Activated CD4-positive, alpha-beta T cell treated with anti-CD3 and anti-CD28 coated beads, Interleukin-2, amount 50 U/mL, for 1 hour (primary cell): Measurements from ENCODE around the gene DNMT3B.

Source experiments
- DNase-seq: peaks from one replicate; pipeline ENCODE4 v3.0.0-alpha.2; 2020

The DNMT3B gene

DNA sequence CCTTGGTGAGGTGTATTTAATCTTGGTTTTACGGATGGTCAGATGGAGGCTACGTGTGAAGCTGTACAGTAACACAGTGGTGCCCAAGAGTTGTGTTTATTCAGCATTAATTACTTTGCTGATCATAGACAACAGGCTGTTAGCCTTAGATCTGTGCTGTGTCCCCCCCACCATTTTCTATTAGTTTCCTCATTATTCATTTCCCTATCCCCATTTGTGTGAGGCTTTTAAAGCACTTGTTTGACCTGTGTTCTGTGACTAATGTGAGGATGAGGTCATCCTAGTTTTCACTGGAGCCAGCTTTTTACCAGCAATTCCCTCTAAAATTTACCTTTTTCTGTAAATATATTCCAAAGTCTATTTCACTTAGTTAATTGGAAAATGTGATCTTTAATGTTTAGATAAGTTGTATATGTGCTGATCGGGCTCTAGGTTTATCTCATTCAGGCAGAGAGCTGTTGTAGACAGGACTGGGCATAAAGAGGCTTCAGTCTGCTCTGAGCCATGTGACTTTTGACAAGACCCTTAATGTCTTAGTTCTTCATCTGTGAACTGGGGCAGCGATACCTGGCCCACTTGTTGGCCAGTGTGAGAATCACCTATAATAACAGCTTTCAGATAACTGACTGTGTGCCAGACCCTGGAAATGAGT lies 66.0 kb downstream of the DNMT3B start:
- no peak for DNase-seq

DNA sequence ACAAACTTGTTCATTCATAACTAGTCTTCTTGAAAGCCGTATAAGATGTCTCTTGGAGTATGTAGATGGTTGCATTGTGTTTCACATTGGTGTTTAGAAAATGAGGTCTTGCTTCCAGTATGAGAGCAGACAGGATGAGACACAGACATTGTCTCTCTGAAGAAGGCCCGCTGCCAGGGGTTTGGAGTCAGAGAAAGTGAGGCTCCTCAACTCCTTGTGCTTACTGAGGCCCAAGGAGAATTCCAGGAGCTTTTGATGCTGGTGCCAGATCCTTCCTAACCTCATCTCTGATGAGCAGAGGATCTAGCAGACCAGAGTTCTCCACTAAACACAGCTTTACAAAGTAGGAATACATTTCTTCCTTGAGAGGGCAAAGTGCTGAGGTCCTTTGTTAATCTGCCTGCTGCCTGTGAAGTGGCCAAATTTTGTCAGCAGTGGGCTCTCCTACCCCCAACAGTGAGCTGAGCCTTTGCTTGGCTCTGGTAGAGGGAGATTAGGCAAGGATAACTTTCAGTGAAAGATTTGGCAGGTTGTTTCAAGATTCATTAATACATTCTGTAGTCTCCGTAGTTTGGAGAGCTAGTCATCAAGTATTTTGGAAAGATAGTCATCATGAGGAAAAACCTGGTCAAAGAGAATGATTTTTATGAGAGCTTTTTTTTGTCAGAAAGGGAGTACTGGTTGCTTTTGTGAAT lies 67.3 kb downstream of the DNMT3B start:
- DNase-seq, result no peak

DNA sequence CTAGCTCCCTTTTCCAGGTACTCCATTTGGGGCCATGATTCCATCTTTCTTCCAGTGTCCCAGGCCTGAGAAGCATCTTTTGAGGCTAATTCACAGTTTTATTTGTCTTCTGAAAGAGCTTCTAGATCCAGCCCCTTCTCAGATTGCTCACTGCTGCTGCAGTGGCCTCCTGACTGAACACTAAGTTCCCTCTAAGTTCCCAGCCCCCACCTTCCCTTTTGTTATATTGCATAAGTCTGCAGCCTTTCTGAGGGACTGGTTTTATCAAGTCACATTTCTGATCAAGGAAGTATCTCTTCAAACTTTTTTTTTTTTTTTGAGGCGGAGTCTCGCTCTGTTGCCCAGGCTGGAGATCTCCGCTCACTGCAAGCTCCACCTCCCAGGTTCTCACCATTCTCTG lies 68.3 kb downstream of the DNMT3B start:
- no peak for DNase-seq

DNA sequence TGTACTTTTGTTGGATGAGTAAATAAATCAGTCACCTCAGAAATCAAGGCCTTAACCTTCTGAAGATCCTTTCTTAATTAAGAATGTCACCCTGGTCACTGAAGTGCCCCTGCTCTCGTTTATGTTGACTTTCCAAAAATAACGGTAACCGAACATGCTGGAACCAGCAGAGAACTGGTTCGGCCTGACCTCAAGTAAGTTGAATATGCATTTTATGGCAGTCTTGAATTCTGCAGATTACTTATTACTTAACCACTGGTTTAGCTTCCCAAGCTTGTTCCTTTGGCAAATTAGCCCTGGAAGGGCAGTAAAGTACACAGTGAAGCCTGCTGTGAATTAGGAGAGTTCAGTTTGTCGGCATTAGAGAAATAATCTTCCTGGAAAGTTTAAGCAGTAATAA lies 69.8 kb downstream of the DNMT3B start:
- no peak for DNase-seq

DNA sequence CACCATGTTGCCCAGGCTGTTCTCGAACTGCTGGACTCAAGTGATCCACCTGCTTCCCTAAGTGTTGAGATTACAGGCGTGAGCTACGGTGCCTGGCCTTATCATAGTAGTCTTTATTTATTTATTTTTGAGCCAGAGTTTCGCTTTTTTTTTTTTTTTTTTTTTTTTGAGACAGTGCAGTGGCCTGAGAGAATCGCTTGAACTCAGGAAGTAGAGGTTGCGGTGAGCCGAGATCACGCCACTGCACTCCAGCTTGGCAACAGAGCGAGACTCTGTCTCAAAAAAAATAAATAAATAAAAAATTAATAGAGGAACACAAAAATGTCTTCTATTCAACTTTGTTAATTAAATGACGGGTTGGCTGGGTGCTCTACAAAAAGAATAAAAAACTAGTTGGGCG lies 70.5 kb downstream of the DNMT3B start:
- DNase-seq, result no peak

DNA sequence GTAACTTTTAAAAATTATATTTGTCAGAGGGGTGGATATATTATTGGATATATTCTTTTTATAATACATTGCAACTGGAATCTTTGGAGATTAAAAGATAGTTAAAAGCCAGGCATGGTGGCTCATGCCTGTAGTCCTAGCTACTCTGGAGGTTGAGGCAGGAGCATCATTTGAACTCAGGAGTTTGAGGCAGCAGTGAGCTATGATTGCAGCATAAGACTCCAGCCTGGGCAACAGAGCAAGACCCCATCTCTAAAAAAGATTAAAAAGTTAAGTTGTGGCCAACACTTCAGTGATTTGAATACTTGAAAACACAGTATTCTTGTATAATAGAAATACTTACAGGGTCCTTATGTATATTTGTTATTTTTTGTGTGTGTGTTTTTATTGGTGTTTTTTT lies 72.8 kb downstream of the DNMT3B start:
- no peak for DNase-seq

DNA sequence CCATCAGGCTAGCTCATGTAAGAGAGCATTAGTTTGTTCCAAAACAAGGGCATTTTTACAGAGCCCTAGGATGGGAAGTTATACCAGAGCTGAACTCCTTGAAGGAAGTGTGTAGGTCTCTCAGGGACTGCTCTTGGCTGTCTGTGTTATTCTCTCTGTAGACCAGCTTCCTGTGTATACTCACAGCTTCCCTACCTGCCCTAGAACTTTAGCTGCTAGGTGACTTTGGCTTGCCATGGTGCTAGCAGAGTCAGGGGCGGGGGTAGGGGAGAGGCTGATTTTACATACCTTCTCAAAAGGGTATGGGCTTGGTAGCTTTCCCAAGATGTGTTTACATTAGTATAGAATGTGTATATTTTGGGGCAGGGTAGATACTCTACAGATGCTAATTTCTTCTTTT lies 75.0 kb downstream of the DNMT3B start:
- no peak for DNase-seq

DNA sequence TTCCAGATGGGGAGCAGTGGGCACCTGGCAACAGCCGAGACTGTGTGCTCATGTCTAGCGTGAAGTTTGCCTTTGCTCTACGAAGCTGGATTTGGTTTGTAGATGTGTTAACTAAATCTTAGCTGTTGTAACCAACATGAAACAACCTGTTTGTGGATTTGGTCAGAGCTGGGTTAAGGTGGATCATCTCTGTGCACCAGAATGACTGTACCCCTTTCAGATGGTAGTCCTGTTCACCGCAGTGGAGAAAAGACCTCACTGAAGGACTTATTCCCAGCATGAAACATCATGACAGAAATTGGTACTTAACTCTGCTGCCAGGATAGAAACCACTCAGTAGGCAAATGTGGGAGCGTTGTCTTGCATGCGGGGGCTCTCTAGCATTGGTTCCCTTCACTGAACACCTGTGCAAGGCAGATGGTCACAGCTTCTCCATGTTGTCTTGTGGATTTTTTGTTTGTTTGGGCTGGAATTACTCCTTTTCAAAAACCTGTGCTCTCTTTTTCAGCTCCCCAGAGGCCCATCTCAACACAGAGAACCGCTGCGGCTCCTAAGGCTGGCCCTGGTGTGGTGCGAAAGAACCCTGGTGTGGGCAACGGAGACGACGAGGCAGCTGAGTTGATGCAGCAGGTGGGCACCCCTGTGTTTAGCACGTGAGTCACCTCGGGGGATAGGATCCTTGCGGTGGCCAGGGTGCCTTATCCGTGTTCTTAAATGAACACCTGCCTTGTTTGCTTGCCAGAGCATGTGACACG lies 77.2 kb downstream of the DNMT3B start:
- DNase-seq, result no peak

DNA sequence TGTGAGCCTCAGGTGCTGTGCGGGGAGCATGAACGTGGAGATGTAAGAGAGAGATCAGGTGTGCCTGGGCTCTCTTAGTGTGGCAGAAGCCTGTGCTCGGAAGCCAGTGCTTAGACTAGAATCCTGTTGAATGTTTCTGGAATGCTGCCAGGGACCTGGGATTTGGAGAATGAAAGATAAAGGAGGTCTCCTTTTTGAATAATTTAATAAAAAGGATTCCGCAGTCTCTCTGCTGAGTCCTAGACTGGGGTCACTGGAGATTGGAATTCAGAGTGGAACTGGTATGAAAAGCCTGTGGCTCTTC lies 77.7 kb downstream of the DNMT3B start:
- DNase-seq, result no peak

DNA sequence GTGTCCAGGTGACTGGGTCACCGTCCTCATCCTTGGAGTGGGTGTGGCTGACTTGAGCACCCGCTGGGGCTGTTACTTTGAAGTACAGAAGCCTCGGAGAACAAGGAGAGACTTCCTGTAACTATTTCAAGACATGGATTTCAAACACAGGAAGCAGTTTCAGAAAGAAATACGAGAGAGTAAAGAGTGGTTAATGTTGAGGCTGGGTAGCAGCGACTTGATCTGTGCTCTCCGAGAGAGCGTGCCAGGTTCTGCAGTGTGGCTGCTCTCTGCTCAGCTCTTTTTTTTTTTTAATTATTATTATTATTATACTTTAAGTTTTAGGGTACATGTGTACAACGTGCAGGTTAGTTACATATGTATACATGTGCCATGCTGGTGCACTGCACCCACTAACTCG lies 79.0 kb downstream of the DNMT3B start:
- DNase-seq, result no peak

DNA sequence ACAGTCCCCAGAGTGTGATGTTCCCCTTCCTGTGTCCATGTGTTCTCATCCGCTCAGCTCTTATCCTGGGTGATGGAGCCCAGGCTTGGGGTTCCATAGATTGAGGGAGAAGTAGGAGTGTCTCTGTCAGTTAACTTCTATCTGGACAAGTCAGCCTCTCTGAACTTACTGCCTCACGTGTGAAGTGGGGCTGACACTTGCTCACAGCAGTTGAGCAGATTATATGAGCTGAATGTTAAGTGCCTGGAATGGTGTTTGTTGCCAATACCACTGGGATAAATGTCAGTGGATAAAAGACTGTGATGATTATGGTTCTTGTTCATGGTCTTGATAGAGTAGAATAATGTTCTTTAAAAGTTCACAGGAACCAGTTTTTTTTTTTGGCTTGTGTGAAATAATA lies 79.4 kb downstream of the DNMT3B start:
- DNase-seq, result no peak

DNA sequence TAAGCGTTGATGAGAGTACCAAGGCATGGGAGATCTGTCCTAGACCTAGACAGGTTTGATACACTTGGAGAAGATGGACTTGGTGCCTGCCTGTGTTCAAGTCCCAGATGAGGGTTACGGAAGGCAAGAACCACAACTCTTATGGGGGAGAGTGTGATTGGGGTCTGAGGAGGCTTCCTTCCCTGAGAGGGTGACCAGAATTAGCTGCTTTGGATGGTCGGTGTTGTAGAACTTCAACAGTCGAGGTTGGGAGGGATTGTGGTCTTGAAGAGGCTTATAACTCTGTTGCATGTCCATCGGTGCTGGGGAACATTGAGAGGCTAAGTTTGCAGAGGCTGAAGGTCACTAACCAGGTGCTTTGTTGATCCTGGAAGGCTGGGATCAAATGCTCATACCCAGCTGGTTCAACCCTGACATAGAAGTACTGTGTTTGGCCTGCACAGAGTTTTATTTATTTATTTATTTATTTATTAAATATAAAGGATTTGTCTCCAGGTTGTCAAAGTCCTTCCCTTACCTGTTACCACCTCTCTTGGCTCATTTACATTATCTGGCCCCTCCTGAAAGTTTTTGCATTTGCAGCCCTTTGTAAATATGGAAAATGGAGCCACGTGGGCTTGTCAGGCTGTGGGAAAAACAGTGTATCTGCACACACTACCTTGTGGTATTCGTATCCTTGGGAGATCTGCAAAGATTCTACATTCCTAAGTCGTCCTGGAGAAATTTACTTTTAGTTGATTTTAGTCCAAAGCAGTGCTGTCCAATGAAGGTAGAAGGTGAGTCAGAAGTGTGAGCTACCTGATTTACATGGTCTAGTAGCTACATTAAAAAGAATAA lies 80.7 kb downstream of the DNMT3B start:
- no peak for DNase-seq

DNA sequence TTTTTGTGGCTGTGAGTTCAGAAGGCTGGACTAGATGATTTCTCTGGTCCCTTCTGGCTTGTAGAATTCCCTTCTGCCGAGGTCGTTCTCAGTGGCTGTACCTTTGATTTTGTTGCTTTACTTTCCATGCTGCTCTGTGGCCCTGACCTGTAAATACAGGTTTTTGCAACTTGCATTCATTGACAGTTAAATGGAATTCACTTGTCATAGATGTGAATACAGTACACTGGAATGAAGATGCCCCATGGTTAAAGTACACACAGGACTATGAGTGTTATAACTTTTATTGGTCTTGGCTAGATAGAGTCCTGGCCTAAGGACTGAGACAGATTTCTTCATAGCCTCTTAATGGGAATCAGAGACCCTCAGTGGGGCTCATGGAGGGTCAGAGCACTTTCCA lies 83.6 kb downstream of the DNMT3B start:
- no peak for DNase-seq

DNA sequence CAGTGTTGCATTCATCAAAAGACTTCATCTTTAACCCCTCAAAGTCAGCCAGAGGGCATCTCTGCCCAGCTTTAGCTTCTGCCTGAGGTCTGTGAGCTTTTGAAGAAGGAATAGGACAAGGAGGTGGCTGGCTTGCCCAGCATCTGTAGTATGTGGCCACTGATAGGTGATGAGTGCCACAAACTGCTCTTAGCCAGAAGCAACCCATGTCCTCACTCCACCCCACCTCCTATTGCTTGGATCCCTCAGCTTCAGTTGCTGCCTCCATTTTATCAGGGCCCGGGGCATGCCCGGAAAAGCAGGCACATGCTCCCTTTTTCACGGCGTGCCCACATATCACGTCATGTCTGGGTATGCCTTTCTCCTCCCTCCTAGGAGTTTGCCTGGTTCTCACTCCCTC lies 84.7 kb downstream of the DNMT3B start:
- no peak for DNase-seq

DNA sequence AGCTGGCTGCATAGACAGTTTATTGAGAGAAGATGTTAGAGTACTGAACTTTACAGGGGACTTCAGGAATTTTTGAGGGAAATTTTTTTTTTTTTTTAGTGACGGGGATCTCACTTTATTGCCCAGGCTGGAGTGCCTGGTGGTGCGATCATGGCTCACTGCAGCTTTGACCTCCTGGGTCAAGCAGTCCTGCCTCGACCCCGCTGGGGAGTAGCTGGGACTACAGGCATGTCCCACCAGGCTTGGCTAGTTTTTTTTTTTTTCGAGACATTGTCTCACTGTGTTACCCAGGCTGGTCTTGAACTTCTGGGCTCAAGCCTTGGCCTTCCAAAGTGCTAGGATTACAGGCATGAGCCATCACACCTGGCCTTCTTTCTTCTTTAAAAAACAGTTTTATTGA lies 85.8 kb downstream of the DNMT3B start:
- DNase-seq, result no peak

DNA sequence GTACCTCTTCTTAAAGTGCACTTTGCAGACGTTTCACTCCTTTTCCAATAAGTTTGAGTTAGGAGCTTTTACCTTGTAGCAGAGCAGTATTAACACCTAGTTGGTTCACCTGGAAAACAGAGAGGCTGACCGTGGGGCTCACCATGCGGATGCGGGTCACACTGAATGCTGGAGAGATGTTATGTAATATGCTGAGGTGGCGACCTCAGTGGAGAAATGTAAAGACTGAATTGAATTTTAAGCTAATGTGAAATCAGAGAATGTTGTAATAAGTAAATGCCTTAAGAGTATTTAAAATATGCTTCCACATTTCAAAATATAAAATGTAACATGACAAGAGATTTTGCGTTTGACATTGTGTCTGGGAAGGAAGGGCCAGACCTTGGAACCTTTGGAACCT lies 86.7 kb downstream of the DNMT3B start:
- no peak for DNase-seq

DNA sequence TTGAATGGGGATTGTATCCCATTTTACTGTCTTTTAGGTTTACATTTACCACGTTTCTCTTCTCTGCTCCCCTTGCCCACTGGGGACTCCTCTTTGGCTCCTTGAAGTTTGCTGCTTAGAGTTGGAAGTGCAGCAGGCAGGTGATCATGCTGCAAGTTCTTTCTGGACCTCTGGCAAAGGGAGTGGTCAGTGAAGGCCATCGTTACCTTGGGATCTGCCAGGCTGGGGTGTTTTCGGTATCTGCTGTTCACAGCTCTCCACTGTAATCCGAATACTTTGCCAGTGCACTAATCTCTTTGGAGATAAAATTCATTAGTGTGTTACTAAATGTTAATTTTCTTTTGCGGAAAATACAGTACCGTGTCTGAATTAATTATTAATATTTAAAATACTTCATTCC lies 87.4 kb downstream of the DNMT3B start:
- no peak for DNase-seq

DNA sequence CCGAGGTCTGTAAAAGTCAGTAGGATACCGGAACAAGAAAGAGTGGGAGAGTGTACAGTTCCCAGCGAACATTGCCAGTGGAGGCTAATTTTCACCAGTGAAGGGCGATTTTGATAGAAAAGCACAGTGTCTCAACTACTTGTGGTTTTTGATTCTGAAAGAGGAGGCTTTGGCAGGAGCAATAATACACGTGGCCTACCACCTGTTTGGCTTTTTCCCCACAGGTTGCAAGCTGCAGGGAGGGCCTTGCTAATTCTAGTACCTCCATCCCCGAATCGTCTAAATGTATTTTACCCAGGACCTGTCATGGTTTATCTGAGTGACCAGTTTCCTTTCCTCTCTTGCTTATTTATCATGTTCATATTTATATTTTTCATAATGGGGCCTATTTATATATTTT lies 93.2 kb downstream of the DNMT3B start:
- DNase-seq, result no peak

DNA sequence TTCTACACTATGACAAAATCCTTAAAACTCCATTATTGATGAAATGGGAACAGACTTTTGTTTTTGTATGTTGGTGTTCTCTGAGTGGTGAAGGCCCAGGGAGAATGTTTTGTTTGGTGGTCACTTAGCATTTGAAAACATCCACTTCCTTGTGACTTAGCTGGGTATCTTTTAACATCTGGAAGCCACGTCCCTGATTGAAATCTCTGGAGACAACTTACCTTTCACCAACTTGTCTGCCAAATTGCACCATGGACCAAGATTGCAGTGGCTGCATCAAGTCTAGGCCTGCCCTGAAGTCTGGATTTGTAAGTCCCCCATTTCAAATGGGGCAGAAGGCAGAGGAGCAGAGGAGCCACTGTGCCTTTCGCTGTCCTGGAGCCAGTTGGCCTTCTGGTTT lies 96.0 kb downstream of the DNMT3B start:
- no peak for DNase-seq
